K562 (cell line): ENCODE measurements around the gene LBP. TPM values are rescaled to one million over a fixed set of nuclear protein-coding genes. Genes with fewer than 3 reads are reported as not detected.
A peak's percentile ranks its signal among the peaks of the same experiment; 100 is the strongest.

ENCODE experiments used
- FOS ChIP-seq: IDR thresholded peaks from 3 replicates; pipeline ENCODE4 v1.6.1; 2011; ENCODE audit not compliant: insufficient read length; ENCODE audit errors: extremely low read depth
- HIVEP1 ChIP-seq: fragments of 250-450 bp; sonication (Bioruptor Pico); IDR thresholded peaks from 2 replicates; pipeline ENCODE4 v1.4.0; 2020; ENCODE audit warnings: mild to moderate bottlenecking
- MAFF ChIP-seq: IDR thresholded peaks from 2 replicates; pipeline ENCODE4 v1.6.1; 2012; ENCODE audit warnings: low read length, improper control_type of control experiment
- NFIX ChIP-seq: fragments of 250-450 bp; sonication (Bioruptor Pico); IDR thresholded peaks from 2 replicates; pipeline ENCODE4 v1.4.0; 2020; ENCODE audit warnings: low read depth, mild to moderate bottlenecking, moderate library complexity
- SUPT5H ChIP-seq: fragments of 450-650 bp; IDR thresholded peaks from 2 replicates; pipeline ENCODE4 v1.6.1; 2016
- ZBTB1 ChIP-seq: sonication (generic); formaldehyde crosslinking; IDR thresholded peaks from 2 replicates; pipeline ENCODE4 v1.8.1; 2023; ENCODE audit warnings: missing genetic modification reagents, low read depth, mild to moderate bottlenecking, borderline replicate concordance
- ZNF239 ChIP-seq: fragments of 250-450 bp; sonication (Bioruptor Pico); IDR thresholded peaks from 2 replicates; pipeline ENCODE4 v1.4.0; 2020; ENCODE audit warnings: mild to moderate bottlenecking
- ZNF3 ChIP-seq: fragments of 250-450 bp; sonication (Bioruptor Pico); IDR thresholded peaks from 2 replicates; pipeline ENCODE4 v1.5.0; 2021; ENCODE audit warnings: mild to moderate bottlenecking, moderate library complexity
- ZNF431 ChIP-seq: sonication (generic); formaldehyde crosslinking; IDR thresholded peaks from 2 replicates; pipeline ENCODE4 v1.8.0; 2022; ENCODE audit warnings: mild to moderate bottlenecking, missing genetic modification reagents
- ZNF444 ChIP-seq: fragments of 250-450 bp; sonication (Bioruptor Pico); IDR thresholded peaks from 2 replicates; pipeline ENCODE4 v1.4.0; 2020; ENCODE audit warnings: mild to moderate bottlenecking, moderate library complexity
- polyA plus RNA-seq, 8 experiments: library from polyadenylated mRNA; depleted of rRNA in 4 of 8; stranded (reverse) in 5 of 8; unstranded in 3 of 8; fragments of >200 nt; fragmentation: Nextera tagmentation in 2 of 8; fragmentation: Illumina TruSeq in 1 of 8; extraction: Ambion mirVana in 2 of 8; extraction: Trizol in 1 of 8; gene quantifications; 2 replicates each; pipeline versions ENCODE4 v1.2.1 to v1.2.3, GENCODE V29; 2011 to 2014; ENCODE audit warnings: inconsistent platforms in 1 of 8, missing spikeins in 1 of 8
- total RNA-seq, 7 experiments: library from RNA; depleted of rRNA in 6 of 7; stranded (reverse); fragments of >200 nt in 6 of 7; fragmentation: Illumina TruSeq in 2 of 7; extraction: Trizol in 2 of 7; gene quantifications; 2 replicates each; pipeline versions ENCODE4 v1.2.1 to v1.2.3, GENCODE V29; 2011 to 2021; ENCODE audit warnings: low replicate concordance in 1 of 7
- TF ChIP-seq, protein P1 (sequence below): fragments of 250-450 bp; sonication (Bioruptor Pico); IDR thresholded peaks from 2 replicates; pipeline ENCODE4 v1.8.0; 2022; ENCODE audit warnings: moderate library complexity, mild to moderate bottlenecking, inconsistent platforms
- TF ChIP-seq, protein P2 (sequence below): fragments of 450-650 bp; conservative IDR thresholded peaks from 2 replicates; pipeline ENCODE4 v1.6.1; 2016; ENCODE audit warnings: missing genetic modification characterization, low read depth, mild to moderate bottlenecking, missing compliant biosample characterization, moderate library complexity

LBP gene
- total and polyA plus RNA-seq, 9 of the 15 experiments (the other 6 are each of a cell fraction or from before 2014, with no cell fraction given), result 0.06 to 0.31 (median 0.09) TPM; not detected in 3

DNA sequence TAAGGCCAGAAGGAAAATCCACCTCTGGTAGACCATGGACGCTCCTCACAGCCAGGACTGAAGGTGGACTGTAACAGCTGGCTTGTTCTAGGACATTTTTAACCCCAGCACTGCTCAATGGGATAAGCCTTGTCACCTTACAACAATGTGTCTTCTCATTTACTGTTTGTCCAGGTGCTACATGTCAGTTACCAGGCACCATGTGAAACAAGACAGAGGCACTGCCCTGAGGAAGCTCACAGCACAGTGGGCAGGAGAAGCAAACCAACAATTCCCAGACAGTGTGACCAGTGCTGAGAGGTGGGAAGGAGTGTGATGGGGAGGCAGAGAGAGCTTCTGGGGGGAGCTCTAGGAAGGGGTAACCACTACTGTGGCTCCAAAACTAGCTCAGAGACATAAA, 78.1 kb downstream of the LBP start (continued):
- TF ChIP-seq, protein P1, sequence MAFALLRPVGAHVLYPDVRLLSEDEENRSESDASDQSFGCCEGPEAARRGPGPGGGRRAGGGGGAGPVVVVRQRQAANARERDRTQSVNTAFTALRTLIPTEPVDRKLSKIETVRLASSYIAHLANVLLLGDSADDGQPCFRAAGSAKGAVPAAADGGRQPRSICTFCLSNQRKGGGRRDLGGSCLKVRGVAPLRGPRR (CRISPR knock-in tag), result no peak
- TF ChIP-seq ZNF444 (CRISPR knock-in tag) (no peak), HIVEP1 (CRISPR knock-in tag) (no peak), ZNF3 (CRISPR knock-in tag) (no peak), MAFF (no peak), ZNF239 (CRISPR knock-in tag) (no peak), ZNF431 (CRISPR knock-in tag) (no peak), FOS (no peak), ZBTB1 (no peak), NFIX (CRISPR knock-in tag) (no peak), SUPT5H (peak; percentile 31; the same call in 1 of the 2 replicates)
- TF ChIP-seq, protein P2, sequence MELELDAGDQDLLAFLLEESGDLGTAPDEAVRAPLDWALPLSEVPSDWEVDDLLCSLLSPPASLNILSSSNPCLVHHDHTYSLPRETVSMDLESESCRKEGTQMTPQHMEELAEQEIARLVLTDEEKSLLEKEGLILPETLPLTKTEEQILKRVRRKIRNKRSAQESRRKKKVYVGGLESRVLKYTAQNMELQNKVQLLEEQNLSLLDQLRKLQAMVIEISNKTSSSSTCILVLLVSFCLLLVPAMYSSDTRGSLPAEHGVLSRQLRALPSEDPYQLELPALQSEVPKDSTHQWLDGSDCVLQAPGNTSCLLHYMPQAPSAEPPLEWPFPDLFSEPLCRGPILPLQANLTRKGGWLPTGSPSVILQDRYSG (tag), result no peak
